GM12865 (cell line): ENCODE measurements around the gene RHBDL2.
"Not testable (repeated sequence)": the region's sequence is repeated elsewhere in the genome, so short reads cannot be mapped to it uniquely, and the experiment has no call there.

ENCODE experiments used
- DNase-seq: peaks from one replicate; pipeline ENCODE4 v3.0.0; 2010; ENCODE audit warnings: low read depth
- H3K4me3 ChIP-seq: 2 replicates; pipeline ENCODE4 v1.5.1; 2011; ENCODE audit warnings: mild to moderate bottlenecking, low read depth, low read length, control low read depth
- CTCF ChIP-seq: IDR thresholded peaks from 2 replicates; pipeline ENCODE4 v1.5.1; 2011; ENCODE audit warnings: low read length, control low read depth, low read depth, inconsistent platforms; ENCODE audit not compliant: insufficient read depth; ENCODE audit errors: missing control alignments

Gene RHBDL2

GRCh38 chr1:38973659-38974437 lies 32.2 kb upstream of the RHBDL2 start:
- TF ChIP-seq CTCF, result no peak
- H3K4me3 ChIP-seq, result no peak overlapping the region
- no peak for DNase-seq

- DNase-seq, H3K4me3 ChIP-seq: not testable (repeated sequence)
These were observed 31.5 kb upstream of the RHBDL2 start for GRCh38 chr1:38973145-38973544.

- peak; percentile 39 for TF ChIP-seq CTCF
- H3K4me3 ChIP-seq, result no peak overlapping the region
- peak; percentile 36 for DNase-seq
These were observed 22.5 kb upstream of the RHBDL2 start for GRCh38 chr1:38964140-38964548.

GRCh38 chr1:38962560-38962959 lies 20.9 kb upstream of the RHBDL2 start:
- no peak for DNase-seq
- TF ChIP-seq CTCF, result no peak
- no peak overlapping the region for H3K4me3 ChIP-seq

- no peak overlapping the region for H3K4me3 ChIP-seq
- no peak for DNase-seq
- TF ChIP-seq CTCF, result no peak
These were observed 20.5 kb upstream of the RHBDL2 start for GRCh38 chr1:38962113-38962512.

- DNase-seq, result no peak
- H3K4me3 ChIP-seq, result no peak overlapping the region
- TF ChIP-seq CTCF, result no peak
These were observed 17.3 kb upstream of the RHBDL2 start for GRCh38 chr1:38958967-38959366.

GRCh38 chr1:38953433-38953860 lies 11.8 kb upstream of the RHBDL2 start:
- DNase-seq, result no peak
- TF ChIP-seq CTCF, result no peak
- H3K4me3 ChIP-seq, result no peak overlapping the region
